ENCODE results near the gene DUSP8.

DNA sequence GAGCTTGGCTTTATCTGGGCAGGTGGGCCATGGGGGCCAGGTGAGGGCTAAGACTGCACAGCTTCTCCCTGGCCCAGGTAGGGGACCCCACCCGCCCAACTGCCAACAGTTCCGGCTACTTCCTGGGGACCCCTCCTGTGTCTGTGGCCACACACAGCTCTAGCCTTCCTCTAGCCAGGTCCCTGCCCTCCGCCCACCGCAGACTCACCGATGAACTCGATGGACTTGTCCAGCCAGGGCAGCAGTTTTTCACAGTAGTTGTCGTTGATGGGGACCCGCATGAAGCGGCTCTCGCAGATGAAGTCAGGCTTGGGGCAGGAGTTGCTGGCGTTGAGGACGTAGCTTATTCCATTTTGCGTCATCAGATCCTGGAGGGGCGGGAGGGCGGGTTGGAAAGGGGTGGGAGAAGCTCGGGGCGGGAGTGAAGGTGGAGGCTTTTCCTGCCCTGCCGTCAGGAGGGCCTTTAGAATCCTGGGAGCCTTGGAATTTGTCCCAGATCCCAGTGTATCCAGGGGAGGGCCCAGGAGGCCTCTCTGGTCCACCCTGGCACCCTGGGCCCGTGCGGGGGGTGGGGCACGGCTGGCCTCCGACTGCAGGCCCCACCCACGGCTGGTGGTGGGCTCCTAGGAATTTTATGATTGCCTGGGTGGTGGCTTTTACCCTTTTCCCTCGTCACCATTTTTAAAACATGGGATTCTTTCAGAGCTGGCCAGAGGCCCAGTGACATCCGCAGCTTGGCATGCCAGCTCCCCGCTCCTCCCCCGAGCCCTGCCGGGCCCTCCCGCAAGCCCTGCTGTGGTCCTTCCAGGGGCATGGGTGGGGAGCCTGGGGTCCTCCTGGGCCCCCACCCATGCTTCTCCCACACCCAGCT, 13.9 kb downstream of the DUSP8 start:
- TF ChIP-seq, protein P1, sequence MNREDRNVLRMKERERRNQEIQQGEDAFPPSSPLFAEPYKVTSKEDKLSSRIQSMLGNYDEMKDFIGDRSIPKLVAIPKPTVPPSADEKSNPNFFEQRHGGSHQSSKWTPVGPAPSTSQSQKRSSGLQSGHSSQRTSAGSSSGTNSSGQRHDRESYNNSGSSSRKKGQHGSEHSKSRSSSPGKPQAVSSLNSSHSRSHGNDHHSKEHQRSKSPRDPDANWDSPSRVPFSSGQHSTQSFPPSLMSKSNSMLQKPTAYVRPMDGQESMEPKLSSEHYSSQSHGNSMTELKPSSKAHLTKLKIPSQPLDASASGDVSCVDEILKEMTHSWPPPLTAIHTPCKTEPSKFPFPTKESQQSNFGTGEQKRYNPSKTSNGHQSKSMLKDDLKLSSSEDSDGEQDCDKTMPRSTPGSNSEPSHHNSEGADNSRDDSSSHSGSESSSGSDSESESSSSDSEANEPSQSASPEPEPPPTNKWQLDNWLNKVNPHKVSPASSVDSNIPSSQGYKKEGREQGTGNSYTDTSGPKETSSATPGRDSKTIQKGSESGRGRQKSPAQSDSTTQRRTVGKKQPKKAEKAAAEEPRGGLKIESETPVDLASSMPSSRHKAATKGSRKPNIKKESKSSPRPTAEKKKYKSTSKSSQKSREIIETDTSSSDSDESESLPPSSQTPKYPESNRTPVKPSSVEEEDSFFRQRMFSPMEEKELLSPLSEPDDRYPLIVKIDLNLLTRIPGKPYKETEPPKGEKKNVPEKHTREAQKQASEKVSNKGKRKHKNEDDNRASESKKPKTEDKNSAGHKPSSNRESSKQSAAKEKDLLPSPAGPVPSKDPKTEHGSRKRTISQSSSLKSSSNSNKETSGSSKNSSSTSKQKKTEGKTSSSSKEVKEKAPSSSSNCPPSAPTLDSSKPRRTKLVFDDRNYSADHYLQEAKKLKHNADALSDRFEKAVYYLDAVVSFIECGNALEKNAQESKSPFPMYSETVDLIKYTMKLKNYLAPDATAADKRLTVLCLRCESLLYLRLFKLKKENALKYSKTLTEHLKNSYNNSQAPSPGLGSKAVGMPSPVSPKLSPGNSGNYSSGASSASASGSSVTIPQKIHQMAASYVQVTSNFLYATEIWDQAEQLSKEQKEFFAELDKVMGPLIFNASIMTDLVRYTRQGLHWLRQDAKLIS (CRISPR knock-in tag; IDR thresholded peaks at IDR 0.05) = no peak
- TF ChIP-seq C11orf30 (IDR thresholded peaks at IDR 0.05; ENCODE audit: low read depth) = no peak
- TF ChIP-seq CTCF (IDR thresholded peaks at IDR 0.05 in 2 of 3, conservative IDR thresholded peaks at IDR 0.05 in 1 of 3; ENCODE audit: insufficient read depth in 2 of 3, low read depth in 1 of 3, low read length in 3 of 3) = no peak
- no peak for TF ChIP-seq POLR2AphosphoS5 (IDR thresholded peaks at IDR 0.05; ENCODE audit: control insufficient read depth, insufficient read depth, low read depth, low read length)
- TF ChIP-seq HOXB6 (CRISPR knock-in tag; IDR thresholded peaks at IDR 0.05; ENCODE audit: borderline replicate concordance) = no peak
- no peak for TF ChIP-seq NFIC (IDR thresholded peaks at IDR 0.05)
- no peak for TF ChIP-seq TEAD4 (IDR thresholded peaks at IDR 0.05; ENCODE audit: low read length)
- TF ChIP-seq TEAD4 (CRISPR knock-in tag; IDR thresholded peaks at IDR 0.05; ENCODE audit: borderline replicate concordance) = no peak
- no peak for TF ChIP-seq ZNF217 (CRISPR knock-in tag; IDR thresholded peaks at IDR 0.05)
- no peak for TF ChIP-seq NR2F6 (CRISPR knock-in tag; IDR thresholded peaks at IDR 0.05)
- TF ChIP-seq NCOA1 (IDR thresholded peaks at IDR 0.05; ENCODE audit: low read depth) = no peak
- no peak for TF ChIP-seq FIP1L1 (IDR thresholded peaks at IDR 0.05; ENCODE audit: low read depth, low read length, poor library complexity, severe bottlenecking)
- TF ChIP-seq BRCA1 (IDR thresholded peaks at IDR 0.05) = no peak
- TF ChIP-seq BRCA1 (CRISPR knock-in tag; IDR thresholded peaks at IDR 0.05) = no peak
- no peak for TF ChIP-seq NCOA2 (IDR thresholded peaks at IDR 0.05; ENCODE audit: partially characterized antibody in 2 of 2)
